ENCODE data around the gene TRHDE. TPM values are rescaled to one million over a fixed set of nuclear protein-coding genes. Genes with fewer than 3 reads are reported as not detected.

TRHDE gene
- total and polyA plus RNA-seq, 9 donors = 0.29 to 2.3 (median 0.49) TPM

GRCh38 chr12:72337946-72338345 is 65.8 kb downstream of the TRHDE start:
- H3K4me3 ChIP-seq (ENCODE audit: low read length) = no peak overlapping the region
- no peaks in the 10 kb centered on the region for H3K36me3 ChIP-seq (ENCODE audit: control insufficient read depth, insufficient read depth, low read length)
- H3K9me3 ChIP-seq (replicated peaks; ENCODE audit: control insufficient read depth, low read depth, low read length) = no peaks in the 10 kb centered on the region
- no peak overlapping the region for H3K27ac ChIP-seq (ENCODE audit: low read length)
- no peak for DNase-seq
- H3K27me3 ChIP-seq (ENCODE audit: control insufficient read depth, insufficient read depth, low read length) = no peaks in the 10 kb centered on the region
- 82% methylated on average over 3 of the region's 8 CpGs for WGBS (ENCODE audit: insufficient coverage)
- no peaks in the 10 kb centered on the region for H3K4me1 ChIP-seq (ENCODE audit: control insufficient read depth, insufficient read depth, low read length)

GRCh38 chr12:72338437-72338836 is 66.3 kb downstream of the TRHDE start:
- Histone ChIP-seq H3K36me3 (ENCODE audit: control insufficient read depth, insufficient read depth, low read length) (no peaks in the 10 kb centered on the region), H3K9me3 (replicated peaks; ENCODE audit: control insufficient read depth, low read depth, low read length) (no peaks in the 10 kb centered on the region), H3K27me3 (ENCODE audit: control insufficient read depth, insufficient read depth, low read length) (no peaks in the 10 kb centered on the region), H3K4me3 (ENCODE audit: low read length) (no peak overlapping the region), H3K27ac (ENCODE audit: low read length) (no peak overlapping the region), H3K4me1 (ENCODE audit: control insufficient read depth, insufficient read depth, low read length) (no peaks in the 10 kb centered on the region)
- no CpG with 5 or more reads among the region's 4 CpGs for WGBS (ENCODE audit: insufficient coverage)
- DNase-seq = no peak

- no peaks in the 10 kb centered on the region for H3K27me3 ChIP-seq (ENCODE audit: control insufficient read depth, insufficient read depth, low read length)
- no CpG with 5 or more reads among the region's 5 CpGs for WGBS (ENCODE audit: insufficient coverage)
- no peaks in the 10 kb centered on the region for H3K36me3 ChIP-seq (ENCODE audit: control insufficient read depth, insufficient read depth, low read length)
- DNase-seq = peak; percentile 80
- no peaks in the 10 kb centered on the region for H3K4me1 ChIP-seq (ENCODE audit: control insufficient read depth, insufficient read depth, low read length)
- H3K27ac ChIP-seq (ENCODE audit: low read length) = no peak overlapping the region
- H3K9me3 ChIP-seq (replicated peaks; ENCODE audit: control insufficient read depth, low read depth, low read length) = no peaks in the 10 kb centered on the region
- no peak overlapping the region for H3K4me3 ChIP-seq (ENCODE audit: low read length)
Measured at GRCh38 chr12:72346363-72346944, 74.3 kb downstream of the TRHDE start.

- WGBS (ENCODE audit: insufficient coverage) = no CpG with 5 or more reads among the region's 3 CpGs
- H3K27ac ChIP-seq (ENCODE audit: low read length) = no peak overlapping the region
- H3K4me3 ChIP-seq (ENCODE audit: low read length) = no peak overlapping the region
- no peaks in the 10 kb centered on the region for H3K4me1 ChIP-seq (ENCODE audit: control insufficient read depth, insufficient read depth, low read length)
- no peaks in the 10 kb centered on the region for H3K36me3 ChIP-seq (ENCODE audit: control insufficient read depth, insufficient read depth, low read length)
- no peaks in the 10 kb centered on the region for H3K9me3 ChIP-seq (replicated peaks; ENCODE audit: control insufficient read depth, low read depth, low read length)
- no peak for DNase-seq
- no peaks in the 10 kb centered on the region for H3K27me3 ChIP-seq (ENCODE audit: control insufficient read depth, insufficient read depth, low read length)
Measured at GRCh38 chr12:72349491-72349890, 77.3 kb downstream of the TRHDE start.

- WGBS (ENCODE audit: insufficient coverage) = no CpG with 5 or more reads among the region's 3 CpGs
- no peak overlapping the region for H3K27ac ChIP-seq (ENCODE audit: low read length)
- no peak overlapping the region for H3K4me3 ChIP-seq (ENCODE audit: low read length)
- DNase-seq = no peak
- H3K4me1 ChIP-seq (ENCODE audit: control insufficient read depth, insufficient read depth, low read length) = no peaks in the 10 kb centered on the region
- H3K27me3 ChIP-seq (ENCODE audit: control insufficient read depth, insufficient read depth, low read length) = no peaks in the 10 kb centered on the region
- H3K36me3 ChIP-seq (ENCODE audit: control insufficient read depth, insufficient read depth, low read length) = no peaks in the 10 kb centered on the region
- no peaks in the 10 kb centered on the region for H3K9me3 ChIP-seq (replicated peaks; ENCODE audit: control insufficient read depth, low read depth, low read length)
Measured at GRCh38 chr12:72359416-72359815, 87.2 kb downstream of the TRHDE start.

- Histone ChIP-seq H3K27me3 (ENCODE audit: control insufficient read depth, insufficient read depth, low read length) (no peaks in the 10 kb centered on the region), H3K27ac (ENCODE audit: low read length) (no peak overlapping the region), H3K9me3 (replicated peaks; ENCODE audit: control insufficient read depth, low read depth, low read length) (no peaks in the 10 kb centered on the region), H3K36me3 (ENCODE audit: control insufficient read depth, insufficient read depth, low read length) (no peaks in the 10 kb centered on the region), H3K4me3 (ENCODE audit: low read length) (no peak overlapping the region), H3K4me1 (ENCODE audit: control insufficient read depth, insufficient read depth, low read length) (no peaks in the 10 kb centered on the region)
- DNase-seq = no peak
Measured at GRCh38 chr12:72365151-72365550, 93.0 kb downstream of the TRHDE start.

- H3K4me1 ChIP-seq (ENCODE audit: control insufficient read depth, insufficient read depth, low read length) = no peaks in the 10 kb centered on the region
- no peaks in the 10 kb centered on the region for H3K36me3 ChIP-seq (ENCODE audit: control insufficient read depth, insufficient read depth, low read length)
- no peak overlapping the region for H3K27ac ChIP-seq (ENCODE audit: low read length)
- H3K9me3 ChIP-seq (replicated peaks; ENCODE audit: control insufficient read depth, low read depth, low read length) = no peaks in the 10 kb centered on the region
- 86% methylated on average over 1 of the region's 3 CpGs for WGBS (ENCODE audit: insufficient coverage)
- no peak overlapping the region for H3K4me3 ChIP-seq (ENCODE audit: low read length)
- H3K27me3 ChIP-seq (ENCODE audit: control insufficient read depth, insufficient read depth, low read length) = no peaks in the 10 kb centered on the region
- no peak for DNase-seq
Measured at GRCh38 chr12:72366255-72366654, 94.1 kb downstream of the TRHDE start.

- Histone ChIP-seq H3K36me3 (ENCODE audit: control insufficient read depth, insufficient read depth, low read length) (no peaks in the 10 kb centered on the region), H3K27me3 (ENCODE audit: control insufficient read depth, insufficient read depth, low read length) (no peaks in the 10 kb centered on the region), H3K4me1 (ENCODE audit: control insufficient read depth, insufficient read depth, low read length) (no peaks in the 10 kb centered on the region), H3K27ac (ENCODE audit: low read length) (no peak overlapping the region), H3K9me3 (replicated peaks; ENCODE audit: control insufficient read depth, low read depth, low read length) (no peaks in the 10 kb centered on the region), H3K4me3 (ENCODE audit: low read length) (no peak overlapping the region)
- WGBS (ENCODE audit: insufficient coverage) = no CpG with 5 or more reads among the region's 1 CpG
- no peak for DNase-seq
Measured at GRCh38 chr12:72368298-72368697, 96.1 kb downstream of the TRHDE start.

- DNase-seq = peak; percentile 61
- Histone ChIP-seq H3K36me3 (ENCODE audit: control insufficient read depth, insufficient read depth, low read length) (no peaks in the 10 kb centered on the region), H3K4me1 (ENCODE audit: control insufficient read depth, insufficient read depth, low read length) (no peaks in the 10 kb centered on the region), H3K27ac (ENCODE audit: low read length) (no peak overlapping the region), H3K27me3 (ENCODE audit: control insufficient read depth, insufficient read depth, low read length) (no peaks in the 10 kb centered on the region), H3K4me3 (ENCODE audit: low read length) (no peak overlapping the region), H3K9me3 (replicated peaks; ENCODE audit: control insufficient read depth, low read depth, low read length) (no peaks in the 10 kb centered on the region)
- WGBS (ENCODE audit: insufficient coverage) = no CpG with 5 or more reads among the region's 3 CpGs
Measured at GRCh38 chr12:72368719-72369422, 96.7 kb downstream of the TRHDE start.

- Histone ChIP-seq H3K36me3 (ENCODE audit: control insufficient read depth, insufficient read depth, low read length) (no peaks in the 10 kb centered on the region), H3K27me3 (ENCODE audit: control insufficient read depth, insufficient read depth, low read length) (no peaks in the 10 kb centered on the region), H3K4me3 (ENCODE audit: low read length) (no peak overlapping the region), H3K4me1 (ENCODE audit: control insufficient read depth, insufficient read depth, low read length) (no peaks in the 10 kb centered on the region), H3K9me3 (replicated peaks; ENCODE audit: control insufficient read depth, low read depth, low read length) (no peaks in the 10 kb centered on the region), H3K27ac (ENCODE audit: low read length) (no peak overlapping the region)
- DNase-seq = no peak
- no CpG with 5 or more reads among the region's 4 CpGs for WGBS (ENCODE audit: insufficient coverage)
Measured at GRCh38 chr12:72369423-72369959, 97.3 kb downstream of the TRHDE start.

Measured in muscle of leg (tissue), 11 donors.